Measurements from ENCODE around the gene KCNK2.

DNA sequence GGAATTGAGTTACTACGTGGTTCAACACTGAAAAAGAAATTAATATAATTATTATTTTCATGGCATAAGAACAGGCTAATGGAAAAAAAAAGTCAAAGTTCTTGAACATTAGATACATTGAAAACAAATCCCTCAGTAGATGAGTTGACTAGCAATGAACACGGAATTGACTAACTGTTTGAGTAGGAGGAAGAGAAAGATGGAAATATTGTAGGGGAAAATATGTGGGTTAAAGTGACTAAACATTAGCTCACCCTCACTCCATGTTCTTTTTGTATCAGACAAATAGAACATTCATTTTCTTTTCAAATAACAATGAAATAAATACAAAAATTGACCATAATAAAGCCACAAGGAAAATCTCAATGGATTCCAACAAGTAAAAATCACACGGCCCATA lies 84.3 kb downstream of the KCNK2 start:
- TF ChIP-seq, protein P1, sequence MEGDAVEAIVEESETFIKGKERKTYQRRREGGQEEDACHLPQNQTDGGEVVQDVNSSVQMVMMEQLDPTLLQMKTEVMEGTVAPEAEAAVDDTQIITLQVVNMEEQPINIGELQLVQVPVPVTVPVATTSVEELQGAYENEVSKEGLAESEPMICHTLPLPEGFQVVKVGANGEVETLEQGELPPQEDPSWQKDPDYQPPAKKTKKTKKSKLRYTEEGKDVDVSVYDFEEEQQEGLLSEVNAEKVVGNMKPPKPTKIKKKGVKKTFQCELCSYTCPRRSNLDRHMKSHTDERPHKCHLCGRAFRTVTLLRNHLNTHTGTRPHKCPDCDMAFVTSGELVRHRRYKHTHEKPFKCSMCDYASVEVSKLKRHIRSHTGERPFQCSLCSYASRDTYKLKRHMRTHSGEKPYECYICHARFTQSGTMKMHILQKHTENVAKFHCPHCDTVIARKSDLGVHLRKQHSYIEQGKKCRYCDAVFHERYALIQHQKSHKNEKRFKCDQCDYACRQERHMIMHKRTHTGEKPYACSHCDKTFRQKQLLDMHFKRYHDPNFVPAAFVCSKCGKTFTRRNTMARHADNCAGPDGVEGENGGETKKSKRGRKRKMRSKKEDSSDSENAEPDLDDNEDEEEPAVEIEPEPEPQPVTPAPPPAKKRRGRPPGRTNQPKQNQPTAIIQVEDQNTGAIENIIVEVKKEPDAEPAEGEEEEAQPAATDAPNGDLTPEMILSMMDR (IDR thresholded peaks at IDR 0.05; ENCODE audit: insufficient read depth, low read length): no peak
- TF ChIP-seq GABPA (IDR thresholded peaks at IDR 0.05; ENCODE audit: low read depth) (no peak), POLR2AphosphoS5 (IDR thresholded peaks at IDR 0.05; ENCODE audit: low read depth) (no peak)
- TF ChIP-seq, protein P2, sequence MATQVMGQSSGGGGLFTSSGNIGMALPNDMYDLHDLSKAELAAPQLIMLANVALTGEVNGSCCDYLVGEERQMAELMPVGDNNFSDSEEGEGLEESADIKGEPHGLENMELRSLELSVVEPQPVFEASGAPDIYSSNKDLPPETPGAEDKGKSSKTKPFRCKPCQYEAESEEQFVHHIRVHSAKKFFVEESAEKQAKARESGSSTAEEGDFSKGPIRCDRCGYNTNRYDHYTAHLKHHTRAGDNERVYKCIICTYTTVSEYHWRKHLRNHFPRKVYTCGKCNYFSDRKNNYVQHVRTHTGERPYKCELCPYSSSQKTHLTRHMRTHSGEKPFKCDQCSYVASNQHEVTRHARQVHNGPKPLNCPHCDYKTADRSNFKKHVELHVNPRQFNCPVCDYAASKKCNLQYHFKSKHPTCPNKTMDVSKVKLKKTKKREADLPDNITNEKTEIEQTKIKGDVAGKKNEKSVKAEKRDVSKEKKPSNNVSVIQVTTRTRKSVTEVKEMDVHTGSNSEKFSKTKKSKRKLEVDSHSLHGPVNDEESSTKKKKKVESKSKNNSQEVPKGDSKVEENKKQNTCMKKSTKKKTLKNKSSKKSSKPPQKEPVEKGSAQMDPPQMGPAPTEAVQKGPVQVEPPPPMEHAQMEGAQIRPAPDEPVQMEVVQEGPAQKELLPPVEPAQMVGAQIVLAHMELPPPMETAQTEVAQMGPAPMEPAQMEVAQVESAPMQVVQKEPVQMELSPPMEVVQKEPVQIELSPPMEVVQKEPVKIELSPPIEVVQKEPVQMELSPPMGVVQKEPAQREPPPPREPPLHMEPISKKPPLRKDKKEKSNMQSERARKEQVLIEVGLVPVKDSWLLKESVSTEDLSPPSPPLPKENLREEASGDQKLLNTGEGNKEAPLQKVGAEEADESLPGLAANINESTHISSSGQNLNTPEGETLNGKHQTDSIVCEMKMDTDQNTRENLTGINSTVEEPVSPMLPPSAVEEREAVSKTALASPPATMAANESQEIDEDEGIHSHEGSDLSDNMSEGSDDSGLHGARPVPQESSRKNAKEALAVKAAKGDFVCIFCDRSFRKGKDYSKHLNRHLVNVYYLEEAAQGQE (IDR thresholded peaks at IDR 0.05; ENCODE audit: insufficient replicate concordance, low read depth): no peak
